Liver (tissue), 9 donors: ENCODE measurements around the gene CNEP1R1. TPM values are rescaled to one million over a fixed set of nuclear protein-coding genes. Genes with fewer than 3 reads are reported as not detected.

ENCODE experiments used
- DNase-seq: peaks from one replicate; pipeline ENCODE4 v3.0.0-alpha.2; 2017; ENCODE audit warnings: low spot score
- H3K27ac ChIP-seq, 2 donors: one replicate each; pipeline ENCODE4 v1.7.0; 2013; ENCODE audit warnings: inconsistent platforms in 2 of 2, low read length in 2 of 2, control low read depth in 1 of 2, low read depth in 1 of 2, mild to moderate bottlenecking in 1 of 2
- H3K27me3 ChIP-seq, 4 donors: one replicate each; pipeline versions ENCODE4 v1.6.1 to v1.7.0; 2013; ENCODE audit warnings: low read length in 3 of 4, inconsistent platforms in 1 of 4, mild to moderate bottlenecking in 1 of 4, moderate library complexity in 1 of 4; ENCODE audit not compliant: control insufficient read depth in 4 of 4, insufficient read depth in 4 of 4
- H3K36me3 ChIP-seq, 4 donors: one replicate each; pipeline versions ENCODE4 v1.6.1 to v1.7.0; 2013; ENCODE audit warnings: low read length in 3 of 4, mild to moderate bottlenecking in 3 of 4, low read depth in 1 of 4, moderate library complexity in 1 of 4; ENCODE audit not compliant: control insufficient read depth in 4 of 4, insufficient read depth in 3 of 4
- H3K4me1 ChIP-seq, 4 donors: one replicate each; pipeline versions ENCODE4 v1.6.1 to v1.7.0; 2013; ENCODE audit warnings: low read length in 3 of 4, mild to moderate bottlenecking in 3 of 4, moderate library complexity in 1 of 4; ENCODE audit not compliant: control insufficient read depth in 4 of 4, insufficient read depth in 4 of 4
- H3K4me3 ChIP-seq, 3 donors: one replicate each; pipeline versions ENCODE4 v1.6.1 to v1.7.0; 2013; ENCODE audit warnings: low read length in 3 of 3, control low read depth in 1 of 3, low read depth in 1 of 3, mild to moderate bottlenecking in 1 of 3
- H3K9ac ChIP-seq, 2 donors: one replicate each; pipeline ENCODE4 v1.7.0; 2013; ENCODE audit warnings: low read length in 2 of 2, mild to moderate bottlenecking in 2 of 2, moderate library complexity in 2 of 2, control low read depth in 1 of 2, low read depth in 1 of 2
- H3K9me3 ChIP-seq, 4 donors: one replicate each; pipeline versions ENCODE4 v1.6.1 to v1.7.0; 2013; ENCODE audit warnings: low read length in 3 of 4; ENCODE audit not compliant: control insufficient read depth in 4 of 4
- ATF3 ChIP-seq: IDR thresholded peaks from 2 replicates; pipeline ENCODE4 v1.6.1; 2016; ENCODE audit warnings: antibody characterized with exemption
- EGR1 ChIP-seq, 2 donors: IDR thresholded peaks; 2 replicates each; pipeline ENCODE4 v1.6.1; 2016 to 2018; ENCODE audit warnings: antibody characterized with exemption in 2 of 2, low read depth in 2 of 2
- FOXA1 ChIP-seq: IDR thresholded peaks from 2 replicates; pipeline ENCODE4 v1.6.1; 2016; ENCODE audit warnings: antibody characterized with exemption
- HNF4A ChIP-seq, 2 donors: conservative IDR thresholded peaks; 2 replicates each; pipeline ENCODE4 v1.6.1; 2016; ENCODE audit warnings: antibody characterized with exemption in 2 of 2, mild to moderate bottlenecking in 2 of 2
- JUND ChIP-seq, 2 donors: IDR thresholded peaks; 2 replicates each; pipeline ENCODE4 v1.6.1; 2016; ENCODE audit warnings: antibody characterized with exemption in 2 of 2
- MAX ChIP-seq: IDR thresholded peaks from 2 replicates; pipeline ENCODE4 v1.6.1; 2016; ENCODE audit warnings: antibody characterized with exemption
- NR2F2 ChIP-seq: IDR thresholded peaks from 2 replicates; pipeline ENCODE4 v1.6.1; 2016; ENCODE audit warnings: antibody characterized with exemption
- RAD21 ChIP-seq, 2 donors: IDR thresholded peaks; 2 replicates each; pipeline ENCODE4 v1.6.1; 2016; ENCODE audit warnings: antibody characterized with exemption in 2 of 2, mild to moderate bottlenecking in 2 of 2
- REST ChIP-seq: IDR thresholded peaks from 2 replicates; pipeline ENCODE4 v1.6.1; 2016; ENCODE audit warnings: antibody characterized with exemption, mild to moderate bottlenecking
- SP1 ChIP-seq: IDR thresholded peaks from 2 replicates; pipeline ENCODE4 v1.6.1; 2018; ENCODE audit warnings: antibody characterized with exemption, mild to moderate bottlenecking
- TAF1 ChIP-seq: conservative IDR thresholded peaks from 2 replicates; pipeline ENCODE4 v1.6.1; 2016; ENCODE audit warnings: antibody characterized with exemption, mild to moderate bottlenecking
- WGBS: extraction: QIAGEN DNeasy Blood & Tissue Kit; methylation state at CpG from one replicate; pipeline ENCODE4 v1.1.7; 2013; 5-methylcytosine and 5-hydroxymethylcytosine counted together
- polyA plus RNA-seq, 2 donors: library from polyadenylated mRNA; stranded (reverse) in 1 of 2; unstranded in 1 of 2; fragments of 200-250 nt in 1 of 2; fragments of >200 nt in 1 of 2; fragmentation: Nextera tagmentation in 1 of 2; extraction: Ambion mirVana in 1 of 2; gene quantifications; one replicate each; pipeline versions ENCODE4 v1.2.1 to v1.2.3, GENCODE V29; 2013 to 2015
- total RNA-seq, 2 donors: library from RNA; depleted of rRNA; stranded (reverse); fragments of >200 nt; gene quantifications; one replicate each; pipeline ENCODE4 v1.2.3, GENCODE V29; 2014
- TF ChIP-seq, protein P1 (sequence below): IDR thresholded peaks from 2 replicates; pipeline ENCODE4 v1.6.1; 2016; ENCODE audit warnings: antibody characterized with exemption
- donor health status: healthy.
- donor health status: healthy.
- donor health status: healthy.
- donor health status: healthy.
- donor health status: healthy.

The CNEP1R1 gene
- total and polyA plus RNA-seq, 4 donors, result 4.2 to 21.6 (median 8.8) TPM

DNA sequence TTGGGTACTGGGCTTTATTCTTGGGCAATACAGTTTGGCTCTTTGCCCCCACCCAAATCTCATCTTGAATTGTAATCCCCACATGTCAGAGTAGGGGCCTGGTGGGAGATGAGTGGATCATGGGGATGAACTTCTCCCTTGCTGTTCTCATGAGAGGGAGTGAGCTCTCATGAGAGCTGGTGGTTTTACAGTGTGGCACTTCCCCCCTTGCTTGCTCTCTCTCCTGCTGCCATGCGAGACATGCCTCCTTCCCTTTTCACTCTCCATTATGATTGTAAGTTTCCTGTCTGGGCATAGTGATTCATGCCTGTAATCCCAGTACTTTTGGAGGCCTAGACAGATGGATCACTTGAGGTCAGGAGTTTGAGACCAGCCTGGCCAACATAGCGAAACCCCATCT is 18.1 kb upstream of the CNEP1R1 start:
- H3K4me3 ChIP-seq, result no peak overlapping the region
- H3K9me3 ChIP-seq, result peaks cover 0 to 4% (median 0%) of the 10 kb centered on the region in 4 donors
- H3K27ac ChIP-seq, result no peak overlapping the region
- H3K27me3 ChIP-seq, result peaks cover 0 to 2% (median 0%) of the 10 kb centered on the region in 4 donors
- no peak for DNase-seq
- 91% methylated on average over 2 of the region's 2 CpGs for WGBS
- H3K36me3 ChIP-seq, result no peaks in the 10 kb centered on the region
- TF ChIP-seq, protein P1, sequence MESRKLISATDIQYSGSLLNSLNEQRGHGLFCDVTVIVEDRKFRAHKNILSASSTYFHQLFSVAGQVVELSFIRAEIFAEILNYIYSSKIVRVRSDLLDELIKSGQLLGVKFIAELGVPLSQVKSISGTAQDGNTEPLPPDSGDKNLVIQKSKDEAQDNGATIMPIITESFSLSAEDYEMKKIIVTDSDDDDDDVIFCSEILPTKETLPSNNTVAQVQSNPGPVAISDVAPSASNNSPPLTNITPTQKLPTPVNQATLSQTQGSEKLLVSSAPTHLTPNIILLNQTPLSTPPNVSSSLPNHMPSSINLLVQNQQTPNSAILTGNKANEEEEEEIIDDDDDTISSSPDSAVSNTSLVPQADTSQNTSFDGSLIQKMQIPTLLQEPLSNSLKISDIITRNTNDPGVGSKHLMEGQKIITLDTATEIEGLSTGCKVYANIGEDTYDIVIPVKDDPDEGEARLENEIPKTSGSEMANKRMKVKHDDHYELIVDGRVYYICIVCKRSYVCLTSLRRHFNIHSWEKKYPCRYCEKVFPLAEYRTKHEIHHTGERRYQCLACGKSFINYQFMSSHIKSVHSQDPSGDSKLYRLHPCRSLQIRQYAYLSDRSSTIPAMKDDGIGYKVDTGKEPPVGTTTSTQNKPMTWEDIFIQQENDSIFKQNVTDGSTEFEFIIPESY, result no peak
- TF ChIP-seq HNF4A (conservative IDR thresholded peaks at IDR 0.05) (no peak), EGR1 (IDR thresholded peaks at IDR 0.05; ENCODE audit: low read depth in 2 of 2) (no peak), ATF3 (no peak), TAF1 (no peak), REST (no peak), RAD21 (IDR thresholded peaks at IDR 0.05) (no peak), MAX (no peak), FOXA1 (no peak), SP1 (no peak)
- no peak overlapping the region for H3K9ac ChIP-seq
- no peaks in the 10 kb centered on the region for H3K4me1 ChIP-seq

GRCh38 chr16:50007744-50008143 is 17.3 kb upstream of the CNEP1R1 start:
- H3K27me3 ChIP-seq, result peaks cover 0 to 2% (median 0%) of the 10 kb centered on the region in 4 donors
- peaks cover 0 to 4% (median 0%) of the 10 kb centered on the region in 4 donors for H3K9me3 ChIP-seq
- H3K9ac ChIP-seq, result no peak overlapping the region
- no peak overlapping the region for H3K4me3 ChIP-seq
- no peaks in the 10 kb centered on the region for H3K4me1 ChIP-seq
- DNase-seq, result no peak
- WGBS, result 99% methylated on average over 1 of the region's 1 CpG
- no peak overlapping the region for H3K27ac ChIP-seq
- H3K36me3 ChIP-seq, result no peaks in the 10 kb centered on the region
- no peak for TF ChIP-seq NR2F2
- no peak for TF ChIP-seq FOXA1
- TF ChIP-seq HNF4A (conservative IDR thresholded peaks at IDR 0.05), result no peak

DNA sequence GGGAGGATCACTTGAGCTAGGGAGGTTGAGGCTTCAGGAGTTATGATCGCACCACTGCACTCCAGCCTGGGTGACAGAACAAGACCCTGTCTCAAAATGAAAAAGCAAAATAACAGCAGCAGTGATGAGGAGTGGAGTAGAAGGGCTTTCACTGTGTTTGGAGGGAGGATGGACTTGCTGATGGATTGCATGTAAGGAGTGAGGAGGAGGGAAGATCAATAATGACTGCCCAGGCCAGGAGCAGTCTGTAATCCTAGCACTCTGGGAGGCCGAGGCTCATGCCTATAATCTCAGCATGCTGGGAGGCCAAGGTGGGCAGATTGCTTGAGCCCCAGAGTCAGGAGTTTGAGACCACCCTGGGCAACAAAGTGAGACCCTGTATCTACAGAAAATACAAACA is 14.8 kb upstream of the CNEP1R1 start:
- Histone ChIP-seq H3K36me3 (no peaks in the 10 kb centered on the region), H3K27me3 (no peaks in the 10 kb centered on the region), H3K4me1 (no peaks in the 10 kb centered on the region), H3K4me3 (no peak overlapping the region), H3K9me3 (peaks cover 0 to 4% (median 0%) of the 10 kb centered on the region in 4 donors), H3K9ac (no peak overlapping the region), H3K27ac (no peak overlapping the region)
- no peak for DNase-seq
- WGBS, result 92% methylated on average over 2 of the region's 2 CpGs
- TF ChIP-seq REST, result no peak
- no peak for TF ChIP-seq SP1
- TF ChIP-seq JUND (IDR thresholded peaks at IDR 0.05), result no peak
- TF ChIP-seq ATF3, result no peak
